GM21619 (cell line): Measurements from ENCODE around the gene MSANTD3.
"Not testable (repeated sequence)": the region's sequence is repeated elsewhere in the genome, so short reads cannot be mapped to it uniquely, and the experiment has no call there.

ENCODE experiments used
- ATAC-seq: cut with Tn5 transposase; IDR thresholded peaks from one replicate; pipeline ENCODE4 v1.9.1; 2021; ENCODE audit not compliant: unreplicated experiment

MSANTD3 gene

GRCh38 chr9:100426530-100427365 is at the start of gene MSANTD3:
Gene MSANTD3 (plus strand): TSS chr9:100427143. CDS start chr9:100441939, 14,796 bp downstream.
- peak; percentile 68 for ATAC-seq

- no peak for ATAC-seq
Measured at GRCh38 chr9:100379862-100380261, 47.1 kb upstream of the MSANTD3 start.

- not testable (repeated sequence) for ATAC-seq
Measured at GRCh38 chr9:100392989-100393388, 34.0 kb upstream of the MSANTD3 start.

- ATAC-seq = no peak
Measured at GRCh38 chr9:100394032-100394695, 32.8 kb upstream of the MSANTD3 start.

GRCh38 chr9:100394816-100395215 is 32.1 kb upstream of the MSANTD3 start:
- ATAC-seq = no peak

GRCh38 chr9:100396769-100397168 is 30.2 kb upstream of the MSANTD3 start:
- ATAC-seq = no peak

- no peak for ATAC-seq
Measured at GRCh38 chr9:100397529-100398266, 29.2 kb upstream of the MSANTD3 start.

GRCh38 chr9:100401042-100401441 is 25.9 kb upstream of the MSANTD3 start:
- no peak for ATAC-seq

- no peak for ATAC-seq
Measured at GRCh38 chr9:100406962-100407361, 20.0 kb upstream of the MSANTD3 start.

- no peak for ATAC-seq
Measured at GRCh38 chr9:100408546-100409175, 18.3 kb upstream of the MSANTD3 start.

GRCh38 chr9:100409176-100409556 is 17.8 kb upstream of the MSANTD3 start:
- no peak for ATAC-seq

GRCh38 chr9:100411472-100412283 is 15.3 kb upstream of the MSANTD3 start:
- ATAC-seq = peak; percentile 100

- ATAC-seq = no peak
Measured at GRCh38 chr9:100413839-100414420, 13.0 kb upstream of the MSANTD3 start.

- no peak for ATAC-seq
Measured at GRCh38 chr9:100417815-100418214, 9.1 kb upstream of the MSANTD3 start.

GRCh38 chr9:100419166-100419565 is 7.8 kb upstream of the MSANTD3 start:
- no peak for ATAC-seq

- not testable (repeated sequence) for ATAC-seq
Measured at GRCh38 chr9:100421116-100421515, 5.8 kb upstream of the MSANTD3 start.

- ATAC-seq = no peak
Measured at GRCh38 chr9:100425758-100426157, 1.2 kb upstream of the MSANTD3 start.

GRCh38 chr9:100426189-100426529 is 784 bp upstream of the MSANTD3 start:
- ATAC-seq = no peak

GRCh38 chr9:100427366-100428263 is 672 bp downstream of the MSANTD3 start:
- ATAC-seq = peak; percentile 58
